GM19467 (cell line): ENCODE measurements around the gene CALHM1.

Source experiments
- ATAC-seq: cut with Tn5 transposase; IDR thresholded peaks from one replicate; pipeline ENCODE4 v1.9.1; 2021; ENCODE audit warnings: mild to moderate bottlenecking, moderate library complexity; ENCODE audit not compliant: unreplicated experiment

The CALHM1 gene

GRCh38 chr10:103456074-103456660 lies 2.5 kb downstream of the CALHM1 start:
- ATAC-seq: no peak

- ATAC-seq: no peak
Measured at GRCh38 chr10:103455235-103455634, 3.5 kb downstream of the CALHM1 start.

- no peak for ATAC-seq
Measured at GRCh38 chr10:103454026-103454425, 4.7 kb downstream of the CALHM1 start.

DNA sequence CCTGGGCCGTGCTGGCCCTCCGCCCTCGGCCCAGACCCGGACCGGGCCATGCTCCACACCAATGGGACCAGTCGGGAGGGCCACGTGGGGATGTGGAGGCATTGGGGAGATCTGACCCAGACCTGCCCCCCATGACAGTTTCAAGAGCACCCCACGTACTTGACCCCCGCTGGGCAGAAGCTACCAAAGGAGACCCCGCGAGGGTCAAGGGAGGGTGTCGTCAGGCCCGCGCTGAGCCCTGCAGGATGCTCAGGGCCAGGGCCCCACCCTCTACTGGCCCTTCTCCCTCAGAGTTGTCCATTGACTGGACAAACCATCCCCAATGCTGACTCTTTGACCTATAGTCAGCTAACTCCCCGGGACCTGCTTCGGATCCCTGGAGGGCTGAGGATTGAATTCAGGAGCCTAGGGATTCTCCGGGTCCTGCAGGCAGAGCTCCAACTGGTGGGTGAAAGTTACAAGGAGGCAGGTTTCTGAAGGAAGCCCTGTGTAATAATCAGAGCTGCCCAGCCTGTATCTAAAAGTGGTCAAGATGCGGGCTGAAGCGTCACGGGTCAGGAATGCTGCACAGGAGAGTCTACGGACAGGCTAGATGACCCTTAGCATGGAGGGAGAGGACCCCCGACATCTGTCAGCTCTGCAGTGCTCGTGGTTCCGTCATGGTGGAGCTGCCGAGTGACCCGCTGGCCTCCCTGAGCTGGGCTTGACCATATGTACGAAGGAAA lies 6.0 kb downstream of the CALHM1 start:
- ATAC-seq: no peak

- ATAC-seq: peak; percentile 63
Measured at GRCh38 chr10:103451831-103452505, 6.7 kb downstream of the CALHM1 start, which contains the start of gene CALHM2. Gene CALHM2, minus strand, starts transcription at chr10:103452370. Its CDS starts 2,429 bp downstream, at chr10:103449941.

DNA sequence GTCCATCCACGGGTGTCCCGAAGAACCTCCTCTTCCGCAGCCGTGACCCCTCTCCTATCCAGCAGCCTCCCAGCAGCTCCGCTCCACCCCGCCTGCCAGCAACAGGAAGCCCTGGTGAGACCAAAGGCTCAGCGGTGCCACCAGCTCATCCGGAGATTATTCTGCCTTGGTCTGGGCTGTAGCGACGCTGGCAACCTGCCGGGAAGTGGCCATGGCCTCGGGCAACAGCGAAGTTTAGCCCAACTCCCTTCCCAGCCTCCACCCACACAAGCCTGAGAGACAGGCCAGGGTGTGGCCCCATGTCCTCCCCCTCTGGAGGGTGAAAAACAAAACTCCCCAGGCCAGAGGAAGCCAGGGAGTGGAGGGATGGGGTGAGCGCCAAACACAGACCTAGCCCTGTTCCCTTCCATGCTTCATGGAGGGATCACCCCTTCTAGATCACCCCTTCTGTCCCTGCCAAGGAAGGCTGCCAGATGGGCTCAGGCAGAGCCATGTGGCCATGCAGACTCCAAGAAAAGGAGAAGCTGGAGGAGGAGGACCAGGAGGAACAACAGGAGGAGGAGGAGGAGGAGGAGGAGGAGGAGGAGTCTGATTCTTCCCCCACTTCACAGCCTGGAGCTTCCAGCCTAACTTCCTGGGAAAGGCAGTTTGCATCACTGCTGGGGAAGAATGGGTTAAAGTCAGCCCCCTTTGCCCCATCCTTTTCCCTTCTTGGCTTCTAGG lies 7.4 kb downstream of the CALHM1 start:
- ATAC-seq: no peak

DNA sequence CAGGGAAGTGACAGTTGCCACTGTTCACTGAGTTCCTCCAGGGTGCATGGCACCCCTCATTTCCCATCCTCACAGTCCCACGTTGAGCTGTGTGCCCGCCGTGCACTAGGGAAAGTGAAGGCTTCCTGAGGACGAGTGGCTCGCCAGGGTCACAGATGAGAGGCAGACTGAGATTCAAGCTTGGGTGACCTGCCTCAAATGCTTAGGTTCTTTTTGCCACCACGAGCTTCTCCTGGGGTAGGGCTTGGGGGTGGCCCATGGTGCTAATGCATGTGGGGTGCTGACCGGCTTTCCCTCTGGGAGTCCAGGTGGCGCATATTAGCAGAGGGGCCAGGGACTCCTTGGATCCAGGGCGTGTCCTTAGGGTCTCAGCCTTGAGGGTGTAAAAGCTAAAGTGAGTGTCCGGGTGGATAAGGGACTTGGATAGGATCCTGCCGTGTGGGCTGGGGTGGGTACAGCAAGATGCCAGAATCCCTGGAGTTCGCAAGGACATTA lies 8.5 kb downstream of the CALHM1 start:
- no peak for ATAC-seq

DNA sequence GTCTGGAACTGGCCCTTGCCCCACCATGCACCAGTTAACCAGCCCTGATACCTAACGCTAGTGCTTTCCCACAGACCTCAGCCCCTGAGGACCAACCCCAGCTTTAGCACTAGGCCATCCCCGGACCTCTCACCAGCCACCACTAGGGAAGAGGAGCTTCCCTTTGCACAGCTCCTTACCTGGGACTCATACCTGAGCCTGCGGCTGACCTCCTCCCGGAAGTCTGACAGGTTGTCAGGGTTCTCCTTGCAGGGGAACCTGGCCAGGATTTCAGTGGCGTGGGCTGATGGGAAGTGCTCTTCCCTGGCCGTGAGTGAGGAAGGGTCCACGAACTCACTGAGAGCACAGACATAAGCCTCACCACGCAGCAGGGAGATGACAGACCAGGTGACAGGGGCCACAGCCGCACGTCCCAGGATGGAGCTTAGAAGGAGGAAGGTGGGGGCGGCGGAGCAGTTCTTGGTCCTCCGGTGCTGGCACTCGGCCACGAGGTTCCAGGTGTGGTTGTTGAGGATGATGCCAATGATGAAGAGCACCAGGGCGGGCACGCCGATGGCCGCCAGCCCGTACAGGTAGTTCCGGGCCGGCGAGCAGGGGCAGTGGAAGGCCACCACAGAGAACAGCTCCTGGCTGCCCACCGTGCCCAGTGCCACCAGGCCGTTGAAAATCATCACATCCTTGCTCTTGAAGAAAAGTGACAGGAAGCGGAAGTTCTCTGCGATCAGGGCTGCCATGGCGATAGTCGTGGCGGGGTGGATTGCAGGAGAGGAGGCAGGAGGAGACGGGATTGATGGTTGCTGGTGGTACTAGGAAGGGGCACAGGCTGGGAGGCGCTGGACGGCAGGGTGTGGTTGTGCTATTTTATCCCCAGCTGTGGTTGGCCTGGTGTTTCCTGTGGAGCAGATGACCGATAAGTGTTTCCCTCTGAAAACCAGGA lies 9.2 kb downstream of the CALHM1 start:
- ATAC-seq: no peak

DNA sequence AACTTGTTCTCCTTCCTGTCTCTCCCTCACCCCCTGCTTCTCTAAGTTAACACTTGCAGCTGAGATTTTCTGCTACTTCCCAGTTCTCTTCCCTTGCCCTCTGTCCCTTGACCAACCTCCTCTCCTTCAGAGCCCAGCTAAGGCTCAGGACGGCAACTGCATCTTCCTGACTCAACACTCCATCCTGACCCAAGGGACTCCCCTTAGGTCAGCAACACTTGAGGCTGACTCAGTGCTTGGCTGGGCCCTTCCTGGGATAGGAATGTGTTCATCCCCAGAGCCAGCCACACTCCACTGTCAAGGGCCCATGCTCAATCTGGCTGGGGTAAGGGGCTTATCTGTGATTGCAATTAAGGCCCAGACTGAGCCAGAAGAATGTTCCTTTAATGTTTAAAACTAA lies 10.0 kb downstream of the CALHM1 start:
- no peak for ATAC-seq

GRCh38 chr10:103447187-103447586 lies 11.5 kb downstream of the CALHM1 start:
- ATAC-seq: no peak

GRCh38 chr10:103445767-103446567 lies 12.7 kb downstream of the CALHM1 start:
- no peak for ATAC-seq

- ATAC-seq: no peak
Measured at GRCh38 chr10:103445366-103445765, 13.3 kb downstream of the CALHM1 start.

GRCh38 chr10:103444478-103444877 lies 14.2 kb downstream of the CALHM1 start:
- no peak for ATAC-seq

GRCh38 chr10:103443475-103444185 lies 15.1 kb downstream of the CALHM1 start:
- no peak for ATAC-seq

GRCh38 chr10:103442031-103442461 lies 16.7 kb downstream of the CALHM1 start:
- ATAC-seq: no peak

GRCh38 chr10:103441611-103442010 lies 17.1 kb downstream of the CALHM1 start:
- ATAC-seq: no peak

GRCh38 chr10:103441206-103441605 lies 17.5 kb downstream of the CALHM1 start:
- no peak for ATAC-seq

DNA sequence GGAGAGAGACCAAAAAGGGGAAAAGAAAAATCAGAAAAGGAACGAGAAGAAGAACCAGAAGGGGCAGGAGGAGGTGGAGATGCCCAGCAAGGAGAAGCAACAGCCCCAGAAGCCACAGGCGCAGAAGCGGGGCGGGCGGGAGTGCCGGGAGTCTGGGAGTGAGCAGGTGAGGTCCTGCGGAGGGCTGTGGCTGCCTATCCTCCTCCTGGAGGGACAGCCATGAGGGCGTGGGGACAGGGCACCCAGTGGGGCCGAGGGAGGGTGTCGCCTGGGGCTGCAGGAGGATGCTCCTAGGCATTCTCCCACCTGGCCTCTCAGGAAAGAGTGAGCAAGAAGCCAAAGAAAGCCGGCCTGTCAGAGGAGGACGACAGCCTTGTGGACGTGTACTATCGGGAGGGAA lies 18.3 kb downstream of the CALHM1 start:
- no peak for ATAC-seq

DNA sequence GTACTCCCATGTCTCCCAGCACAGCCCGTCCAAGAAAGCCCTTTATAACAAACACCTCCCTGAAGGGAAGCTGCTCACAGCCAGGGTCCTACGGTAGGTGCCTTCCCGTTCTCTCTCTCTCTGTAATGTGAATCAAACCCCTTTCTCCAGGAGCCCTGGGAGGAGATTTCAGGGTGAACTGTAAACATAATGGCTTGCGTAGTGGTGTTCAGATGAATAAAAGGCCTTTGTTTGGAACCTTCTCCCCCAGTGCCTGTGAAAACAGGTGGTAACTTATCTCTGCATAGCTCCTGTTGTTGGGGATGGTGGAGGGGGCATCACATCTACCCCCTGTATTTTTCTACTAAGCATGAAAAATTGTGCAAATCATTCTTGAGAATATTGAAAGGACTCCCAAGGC lies 18.9 kb downstream of the CALHM1 start:
- ATAC-seq: no peak
